Measurements from ENCODE around the gene KCNMA1. TPM values are rescaled to one million over a fixed set of nuclear protein-coding genes. Genes with fewer than 3 reads are reported as not detected.

KCNMA1 gene
- total and polyA plus RNA-seq, 10 of the 15 experiments (the other 5 are each of a cell fraction or from before 2014, with no cell fraction given) = 8.5 to 77.0 (median 21.3) TPM

DNA sequence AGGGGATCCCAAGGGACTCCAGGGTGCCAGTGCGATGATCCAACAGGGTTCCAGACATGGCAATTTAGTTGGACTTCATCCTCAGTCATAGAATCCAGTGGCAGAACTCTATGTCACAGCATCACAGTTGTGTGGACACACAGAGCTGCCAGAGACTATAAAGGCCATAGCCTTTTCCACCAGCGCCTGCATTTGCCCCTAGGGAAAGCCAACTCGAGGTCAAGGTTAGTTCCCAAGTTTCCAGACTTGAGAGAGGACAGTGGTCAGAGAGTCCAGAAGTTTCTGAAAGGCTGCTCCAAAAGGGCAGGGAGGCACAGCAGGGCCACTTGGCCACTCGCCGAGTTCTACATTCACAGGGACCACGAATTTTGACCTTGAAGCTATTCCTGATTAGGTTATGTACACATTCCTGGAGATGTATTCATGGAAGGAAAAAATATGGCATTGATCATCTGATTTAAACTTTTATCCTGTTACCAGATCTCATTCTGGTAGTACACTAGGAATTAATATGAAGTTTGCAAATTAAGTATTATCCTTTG is 170.1 kb downstream of the KCNMA1 start:
- no peak for ATAC-seq
- SMC1A ChIA-PET (ENCODE audit: uncharacterized antibody, unreplicated experiment) = interaction anchor here (1.0 to 1.9 kb wide), 4 partner anchors 9 to 57 kb away, joined by 3 to 4 read pairs (median 4); no protein-coding TSS in a partner anchor
- RAD21 ChIA-PET (ENCODE audit: unreplicated experiment) = no interaction called here

More for the DNA sequence above, 170.1 kb downstream of the KCNMA1 start:
- WGBS (ENCODE audit: insufficient coverage, insufficient replicate concordance, low lambda C conversion rate, missing lambda C conversion rate) = 44% methylated on average over 6 of the region's 6 CpGs
- Histone ChIP-seq H2AFZ (ENCODE audit: control insufficient read depth, low read depth, low read length) (no peak overlapping the region), H3K9me3 (replicated peaks; ENCODE audit: control insufficient read depth, insufficient read depth, low read length) (no peaks in the 10 kb centered on the region), H3K9ac (ENCODE audit: control insufficient read depth, insufficient read depth, low read length) (no peak overlapping the region), H3K4me3 (no peak overlapping the region), H3K27ac (ENCODE audit: control insufficient read depth, insufficient read depth) (no peak overlapping the region), H3K4me2 (ENCODE audit: control insufficient read depth, insufficient read depth) (no peak overlapping the region), H3K79me2 (ENCODE audit: control insufficient read depth, insufficient read depth, low read length) (no peaks in the 10 kb centered on the region), H3K27me3 (replicated peaks in 1 of 2; ENCODE audit: control insufficient read depth in 2 of 2, insufficient read depth in 2 of 2, low read length in 1 of 2) (no peaks in the 10 kb centered on the region), H4K20me1 (ENCODE audit: control insufficient read depth, insufficient read depth) (no peaks in the 10 kb centered on the region), H3K36me3 (ENCODE audit: control insufficient read depth in 2 of 2, insufficient read depth in 2 of 2, low read length in 1 of 2) (no peaks in the 10 kb centered on the region), H3K4me1 (ENCODE audit: control insufficient read depth, insufficient read depth, low read length) (no peaks in the 10 kb centered on the region)
- DNase-seq (ENCODE audit: low read depth, low spot score) (no peak), FAIRE-seq (no peak)
- POLR2A ChIA-PET = no interaction called here
- no peak for TF ChIP-seq CREM (IDR thresholded peaks at IDR 0.05; ENCODE audit: low read depth)
- TF ChIP-seq RELA (IDR thresholded peaks at IDR 0.05; ENCODE audit: borderline replicate concordance, partially characterized antibody) = no peak
- no peak for TF ChIP-seq RAD51 (IDR thresholded peaks at IDR 0.05)
- TF ChIP-seq, protein P1, sequence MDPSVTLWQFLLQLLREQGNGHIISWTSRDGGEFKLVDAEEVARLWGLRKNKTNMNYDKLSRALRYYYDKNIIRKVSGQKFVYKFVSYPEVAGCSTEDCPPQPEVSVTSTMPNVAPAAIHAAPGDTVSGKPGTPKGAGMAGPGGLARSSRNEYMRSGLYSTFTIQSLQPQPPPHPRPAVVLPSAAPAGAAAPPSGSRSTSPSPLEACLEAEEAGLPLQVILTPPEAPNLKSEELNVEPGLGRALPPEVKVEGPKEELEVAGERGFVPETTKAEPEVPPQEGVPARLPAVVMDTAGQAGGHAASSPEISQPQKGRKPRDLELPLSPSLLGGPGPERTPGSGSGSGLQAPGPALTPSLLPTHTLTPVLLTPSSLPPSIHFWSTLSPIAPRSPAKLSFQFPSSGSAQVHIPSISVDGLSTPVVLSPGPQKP (IDR thresholded peaks at IDR 0.05; ENCODE audit: low read depth, low read length) = no peak
- TF ChIP-seq BHLHE40 (IDR thresholded peaks at IDR 0.05; ENCODE audit: borderline replicate concordance in 1 of 2, low read depth in 2 of 2, low read length in 1 of 2) = no peak
- no peak for TF ChIP-seq ASH2L (IDR thresholded peaks at IDR 0.05; ENCODE audit: borderline replicate concordance, low read depth)
- no peak for TF ChIP-seq MYB (IDR thresholded peaks at IDR 0.05; ENCODE audit: borderline replicate concordance, low read depth, low read length)
- TF ChIP-seq ZNF687 (IDR thresholded peaks at IDR 0.05) = no peak
- TF ChIP-seq TCF7 (IDR thresholded peaks at IDR 0.05; ENCODE audit: borderline replicate concordance) = no peak
- TF ChIP-seq NFIC (IDR thresholded peaks at IDR 0.05; ENCODE audit: low read depth, low read length) = no peak
- TF ChIP-seq SIX5 (IDR thresholded peaks at IDR 0.05; ENCODE audit: low read depth, low read length, severe bottlenecking) = no peak
- TF ChIP-seq POLR2A (IDR thresholded peaks at IDR 0.05; ENCODE audit: low read depth, low read length) = no peak
- TF ChIP-seq EZH2 (IDR thresholded peaks at IDR 0.05; ENCODE audit: borderline replicate concordance, control insufficient read depth, low read depth, low read length) = no peak
- no peak for TF ChIP-seq YBX1 (IDR thresholded peaks at IDR 0.05)
- CTCF ChIA-PET = interaction anchor here (0.8 to 1.5 kb wide), 2 partner anchors 10 to 14 kb away, joined by 3 to 4 read pairs; no protein-coding TSS in a partner anchor
- intact Hi-C loops (cut with micrococcal nuclease; ENCODE audit: unreplicated experiment) (no loop called here), in situ Hi-C loops (cut with MboI) (no loop called here)
- BruUV-seq (replicated peaks) = no TSS peak
